HG03135 (cell line): ENCODE results near the gene KRT33A.

ENCODE experiments used
- ATAC-seq: cut with Tn5 transposase; IDR thresholded peaks from one replicate; pipeline ENCODE4 v1.9.1; 2021; ENCODE audit warnings: mild to moderate bottlenecking, moderate library complexity; ENCODE audit not compliant: unreplicated experiment

Gene KRT33A

DNA sequence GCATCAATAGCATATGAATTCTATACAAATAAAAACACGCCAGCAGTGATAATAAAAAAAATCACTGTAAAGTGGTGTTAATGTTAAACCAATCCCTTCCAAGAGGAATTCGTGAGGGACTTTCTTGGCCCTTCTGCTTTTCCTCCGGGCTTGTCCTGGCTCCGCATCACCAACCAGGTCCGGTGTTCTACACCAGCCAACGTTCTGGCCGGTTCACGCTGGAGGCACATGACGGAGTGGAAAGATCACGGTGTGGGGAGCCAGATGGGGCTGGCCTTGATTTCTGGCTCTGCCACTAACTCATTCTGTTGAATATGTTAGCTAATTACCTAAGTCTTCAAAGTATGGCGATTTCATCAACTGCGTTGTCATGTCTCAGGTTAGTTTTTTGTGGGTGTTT, 46.5 kb downstream of the KRT33A start:
- ATAC-seq, result no peak

DNA sequence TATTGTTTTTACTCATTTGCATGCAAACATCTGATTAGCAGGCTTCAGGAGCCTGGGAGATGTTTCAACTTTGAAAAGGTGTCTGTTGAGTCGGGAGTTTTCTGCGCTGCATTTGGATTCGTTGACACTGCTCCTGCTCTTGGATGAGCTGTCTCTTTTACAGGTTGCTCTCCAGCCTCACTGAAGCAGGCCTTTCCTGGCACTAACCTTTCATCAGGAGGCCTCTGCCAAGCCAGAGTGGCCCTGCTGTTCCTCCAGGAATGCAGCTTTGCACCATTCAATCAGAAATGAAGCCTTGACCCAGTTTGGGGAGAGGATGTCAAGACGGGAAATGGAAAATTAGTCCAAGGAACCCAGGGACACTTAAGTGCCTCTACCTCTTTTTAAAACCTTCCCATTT, 47.6 kb downstream of the KRT33A start:
- no peak for ATAC-seq

DNA sequence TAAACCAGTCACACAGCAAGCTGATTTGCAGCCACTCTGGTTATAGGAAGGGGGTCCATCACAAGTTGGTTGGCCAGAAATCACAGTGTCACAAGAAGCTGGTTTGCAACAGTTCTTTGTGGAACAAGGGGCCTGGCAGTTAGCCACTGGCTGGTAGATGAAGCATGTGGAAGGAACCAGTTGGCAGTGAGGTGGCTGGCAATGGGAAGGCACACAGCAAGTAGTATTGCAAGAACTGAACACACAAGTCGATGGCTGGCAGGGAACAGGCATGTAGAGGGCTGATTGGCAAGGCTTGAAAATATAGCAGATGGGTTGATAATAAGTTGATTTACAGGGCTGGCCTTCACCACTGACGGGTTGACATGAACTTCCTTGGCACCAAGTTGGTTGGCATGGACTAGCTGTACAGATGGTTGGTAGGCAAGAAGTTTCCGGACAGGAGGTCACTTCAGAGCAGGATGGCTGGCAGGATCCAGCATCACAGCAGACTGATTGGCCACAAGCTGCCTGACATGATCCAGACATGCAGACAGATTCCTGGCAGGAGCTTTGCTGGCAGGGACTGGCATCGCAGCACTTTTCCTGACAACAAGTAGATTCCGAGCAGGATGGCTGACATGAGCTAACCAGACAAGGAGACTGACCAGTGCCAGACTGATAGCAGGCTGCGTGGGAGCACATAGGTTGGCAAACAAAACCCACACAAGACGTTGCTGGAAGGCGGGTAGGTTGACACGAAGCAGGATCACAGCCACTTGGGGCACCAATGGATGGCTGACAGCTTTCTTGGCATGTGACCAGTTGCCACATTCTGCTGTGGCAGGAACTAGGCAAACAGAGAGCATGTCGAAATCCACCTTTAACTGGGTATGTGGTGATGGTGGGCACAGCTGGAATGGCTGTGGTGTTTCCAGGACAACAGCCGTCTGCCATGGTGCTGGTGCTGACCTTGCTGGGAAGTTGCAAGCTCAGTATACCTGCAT, 48.4 kb downstream of the KRT33A start, which contains the start of gene KRTAP29-1:
Gene KRTAP29-1 (minus strand): TSS at position 936 of the 986 bp plus-strand sequence. CDS start 0 bp downstream, at position 936.
- no peak for ATAC-seq

DNA sequence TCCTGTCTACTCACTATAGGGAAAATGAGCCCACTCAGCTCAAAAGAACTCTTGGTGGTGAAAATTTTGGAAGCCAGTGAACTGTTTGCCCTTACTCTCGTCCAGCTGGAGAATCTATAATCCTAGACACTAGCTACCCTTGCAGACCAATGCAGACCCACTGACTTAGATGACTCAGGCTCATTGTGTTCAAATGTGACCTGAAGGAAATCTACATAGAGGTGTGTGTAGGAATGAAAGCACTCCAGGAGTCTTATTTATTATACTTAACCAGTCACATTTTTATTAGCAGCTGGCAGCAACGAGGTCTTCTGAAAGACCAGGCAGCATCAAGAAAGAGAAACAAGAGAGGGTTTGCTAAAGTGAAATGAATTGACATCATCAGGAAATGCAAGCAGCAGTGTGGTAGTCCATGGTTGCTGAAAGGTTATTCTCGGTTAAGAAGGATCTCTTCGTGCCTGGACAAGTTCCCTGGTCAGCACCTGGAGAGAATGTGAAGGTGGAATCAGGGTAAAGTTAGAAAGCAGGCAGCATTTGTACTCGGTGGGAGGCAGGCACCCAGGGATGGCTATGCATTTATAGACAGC, 49.3 kb downstream of the KRT33A start:
- no peak for ATAC-seq

DNA sequence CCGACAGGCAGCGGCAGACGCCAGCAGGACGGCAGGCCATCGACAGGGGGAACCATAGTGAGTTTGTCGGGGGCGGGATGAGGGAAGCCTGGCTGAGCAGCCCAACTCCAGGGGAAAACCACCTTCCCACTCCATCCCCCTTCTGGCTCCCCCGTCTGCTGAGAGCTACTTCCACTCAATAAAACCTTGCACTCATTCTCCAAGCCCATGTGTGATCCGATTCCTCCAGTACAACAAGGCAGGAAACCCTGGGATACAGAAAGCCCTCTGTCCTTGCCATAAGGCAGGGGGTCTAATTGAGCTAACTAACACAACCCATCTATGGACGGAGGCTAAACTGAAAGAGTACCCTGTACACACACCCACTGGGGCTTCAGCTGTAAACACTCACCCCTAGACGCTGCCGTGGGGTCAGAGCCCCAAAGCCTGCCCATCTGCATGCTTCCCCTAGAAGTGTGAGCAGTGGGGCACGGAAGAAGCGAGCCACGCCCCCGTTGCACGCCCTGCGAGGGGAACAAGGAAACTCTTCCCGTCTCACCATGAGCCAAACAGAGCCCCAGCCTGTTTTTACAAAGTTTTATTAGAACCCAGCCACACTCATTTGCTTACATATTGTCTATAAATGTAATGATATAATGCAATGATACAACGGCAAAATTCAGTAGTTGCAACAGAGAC, 52.0 kb downstream of the KRT33A start:
- no peak for ATAC-seq

DNA sequence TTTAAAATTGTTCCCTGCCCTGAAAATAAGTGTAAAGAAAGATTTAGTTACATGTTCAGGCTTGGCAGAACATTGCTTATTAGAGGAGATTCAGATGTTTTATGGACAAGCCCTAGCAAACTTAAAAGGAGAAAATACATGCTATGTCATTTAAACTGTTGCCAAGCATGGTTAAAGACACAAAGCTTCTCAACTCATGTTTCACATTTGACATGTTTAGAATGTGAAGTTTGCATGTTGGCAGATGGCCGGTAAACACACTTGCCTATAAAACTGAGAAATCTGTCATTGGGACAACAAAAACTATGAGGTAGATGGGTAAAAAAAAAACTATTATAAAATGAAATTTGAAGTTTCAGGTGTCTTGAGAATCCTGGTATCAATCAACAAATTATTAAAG, 53.8 kb downstream of the KRT33A start:
- no peak for ATAC-seq
